ENCODE results near the gene RIPPLY3.
A peak's percentile ranks its signal among the peaks of the same experiment; 100 is the strongest.

RIPPLY3 gene

GRCh38 chr21:36966066-36966820 lies 40.3 kb upstream of the RIPPLY3 start, which contains the start of gene HLCS:
HLCS (minus strand) TSS chr21:36966669; CDS start chr21:36966638, 31 bp downstream.
- H4K20me1 ChIP-seq, result no peaks in the 10 kb centered on the region
- no peak for TF ChIP-seq Cebpa-rat (IDR thresholded peaks at IDR 0.05)
- H3K4me2 ChIP-seq, result peak within 1 kb of the TSS; percentile 82 to 98 (median 92)
- H3K27me3 ChIP-seq, result no peaks in the 10 kb centered on the region
- H3K36me3 ChIP-seq, result peaks cover 0 to 11% (median 6%) of the 10 kb centered on the region in 11 experiments; a peak in 14 of 22 replicates
- H3K27ac ChIP-seq, result peak within 1 kb of the TSS; percentile 62 to 87 (median 80)
- H3K4me1 ChIP-seq, result peaks cover 17 to 34% (median 24%) of the 10 kb centered on the region in 10 experiments
- peak within 1 kb of the TSS; percentile 68 to 88 (median 80) for H3K4me3 ChIP-seq
- no peaks in the 10 kb centered on the region for H3K9me3 ChIP-seq (replicated peaks in 1 of 11)
- H3K9ac ChIP-seq, result peak within 1 kb of the TSS; percentile 77 to 91 (median 86)

GRCh38 chr21:36966821-36967768 lies 39.4 kb upstream of the RIPPLY3 start:
- no peaks in the 10 kb centered on the region for H4K20me1 ChIP-seq
- peaks cover 17 to 34% (median 24%) of the 10 kb centered on the region in 10 experiments for H3K4me1 ChIP-seq
- H3K27ac ChIP-seq, result peak overlapping the region; percentile 47 to 71 (median 58); a peak in 17 of 22 replicates
- no peaks in the 10 kb centered on the region for H3K9me3 ChIP-seq (replicated peaks in 1 of 11)
- H3K36me3 ChIP-seq, result 0 out of 22 replicates have a peak, but pooled peaks cover 0 to 5% (median 0%) of the 10 kb centered on the region in 11 experiments
- no peaks in the 10 kb centered on the region for H3K27me3 ChIP-seq
- peak overlapping the region; percentile 71 to 96 (median 82) for H3K4me2 ChIP-seq
- TF ChIP-seq Cebpa-rat (IDR thresholded peaks at IDR 0.05), result no peak
- peak overlapping the region; percentile 68 to 88 (median 80) for H3K4me3 ChIP-seq
- H3K9ac ChIP-seq, result peak overlapping the region; percentile 57 to 89 (median 74); a peak in 21 of 22 replicates

GRCh38 chr21:36968414-36968813 lies 38.1 kb upstream of the RIPPLY3 start:
- H3K4me1 ChIP-seq, result peaks cover 17 to 34% (median 24%) of the 10 kb centered on the region in 10 experiments
- H3K27ac ChIP-seq, result no peak overlapping the region
- no peak for TF ChIP-seq Cebpa-rat (IDR thresholded peaks at IDR 0.05)
- H4K20me1 ChIP-seq, result no peaks in the 10 kb centered on the region
- 0 out of 22 replicates have a peak, but pooled peaks cover 0 to 5% (median 0%) of the 10 kb centered on the region in 11 experiments for H3K36me3 ChIP-seq
- H3K9me3 ChIP-seq (replicated peaks in 1 of 11), result no peaks in the 10 kb centered on the region
- no peak overlapping the region for H3K9ac ChIP-seq
- no peak overlapping the region for H3K4me2 ChIP-seq
- H3K4me3 ChIP-seq, result no peak overlapping the region
- no peaks in the 10 kb centered on the region for H3K27me3 ChIP-seq

GRCh38 chr21:36968976-36969375 lies 37.5 kb upstream of the RIPPLY3 start:
- no peak overlapping the region for H3K27ac ChIP-seq
- no peak overlapping the region for H3K9ac ChIP-seq
- TF ChIP-seq Cebpa-rat (IDR thresholded peaks at IDR 0.05), result no peak
- no peaks in the 10 kb centered on the region for H4K20me1 ChIP-seq
- H3K4me2 ChIP-seq, result no peak overlapping the region
- H3K36me3 ChIP-seq, result 0 out of 22 replicates have a peak, but pooled peaks cover 0 to 5% (median 0%) of the 10 kb centered on the region in 11 experiments
- H3K27me3 ChIP-seq, result no peaks in the 10 kb centered on the region
- no peak overlapping the region for H3K4me3 ChIP-seq
- no peaks in the 10 kb centered on the region for H3K9me3 ChIP-seq (replicated peaks in 1 of 11)
- H3K4me1 ChIP-seq, result peaks cover 17 to 34% (median 24%) of the 10 kb centered on the region in 10 experiments

GRCh38 chr21:36973986-36974850 lies 32.3 kb upstream of the RIPPLY3 start:
- no peaks in the 10 kb centered on the region; a peak in 1 of 22 replicates for H3K27me3 ChIP-seq
- peaks cover 18 to 28% (median 21%) of the 10 kb centered on the region in 10 experiments; a peak in 19 of 20 replicates for H3K4me1 ChIP-seq
- H3K4me2 ChIP-seq, result no peak overlapping the region
- H3K9me3 ChIP-seq (replicated peaks in 1 of 11), result no peaks in the 10 kb centered on the region
- H3K36me3 ChIP-seq, result 0 out of 22 replicates have a peak, but pooled peaks cover 0 to 2% (median 0%) of the 10 kb centered on the region in 11 experiments
- TF ChIP-seq Cebpa-rat (IDR thresholded peaks at IDR 0.05), result no peak
- H3K27ac ChIP-seq, result no peak overlapping the region
- H4K20me1 ChIP-seq, result peaks cover 0 to 5% (median 0%) of the 10 kb centered on the region in 11 experiments; a peak in 1 of 22 replicates
- H3K4me3 ChIP-seq, result no peak overlapping the region
- no peak overlapping the region for H3K9ac ChIP-seq

- no peak overlapping the region for H3K4me3 ChIP-seq
- no peak overlapping the region for H3K9ac ChIP-seq
- peaks cover 0 to 6% (median 0%) of the 10 kb centered on the region in 11 experiments; a peak in 1 of 22 replicates for H4K20me1 ChIP-seq
- peaks cover 0 to 6% (median 4%) of the 10 kb centered on the region in 11 experiments; a peak in 9 of 22 replicates for H3K27me3 ChIP-seq
- H3K4me1 ChIP-seq, result peaks cover 18 to 28% (median 24%) of the 10 kb centered on the region in 10 experiments; a peak in 19 of 20 replicates
- no peak for TF ChIP-seq Cebpa-rat (IDR thresholded peaks at IDR 0.05)
- H3K27ac ChIP-seq, result no peak overlapping the region
- H3K4me2 ChIP-seq, result no peak overlapping the region
- no peaks in the 10 kb centered on the region for H3K36me3 ChIP-seq
- no peaks in the 10 kb centered on the region for H3K9me3 ChIP-seq (replicated peaks in 1 of 11)
Measured at GRCh38 chr21:36974851-36975192, 31.7 kb upstream of the RIPPLY3 start.

- Histone ChIP-seq H3K9ac (no peak overlapping the region), H4K20me1 (peaks cover 0 to 18% (median 0%) of the 10 kb centered on the region in 11 experiments; a peak in 2 of 22 replicates), H3K4me3 (no peak overlapping the region), H3K27ac (no peak overlapping the region), H3K27me3 (peaks cover 12 to 21% (median 19%) of the 10 kb centered on the region in 11 experiments), H3K36me3 (no peaks in the 10 kb centered on the region), H3K4me2 (no peak overlapping the region), H3K9me3 (replicated peaks in 1 of 11) (no peaks in the 10 kb centered on the region), H3K4me1 (peaks cover 31 to 43% (median 37%) of the 10 kb centered on the region in 10 experiments)
- no peak for TF ChIP-seq Cebpa-rat (IDR thresholded peaks at IDR 0.05)
Measured at GRCh38 chr21:36976228-36976861, 30.2 kb upstream of the RIPPLY3 start.
